Measurements from ENCODE around the gene CRYBA1.

DNA sequence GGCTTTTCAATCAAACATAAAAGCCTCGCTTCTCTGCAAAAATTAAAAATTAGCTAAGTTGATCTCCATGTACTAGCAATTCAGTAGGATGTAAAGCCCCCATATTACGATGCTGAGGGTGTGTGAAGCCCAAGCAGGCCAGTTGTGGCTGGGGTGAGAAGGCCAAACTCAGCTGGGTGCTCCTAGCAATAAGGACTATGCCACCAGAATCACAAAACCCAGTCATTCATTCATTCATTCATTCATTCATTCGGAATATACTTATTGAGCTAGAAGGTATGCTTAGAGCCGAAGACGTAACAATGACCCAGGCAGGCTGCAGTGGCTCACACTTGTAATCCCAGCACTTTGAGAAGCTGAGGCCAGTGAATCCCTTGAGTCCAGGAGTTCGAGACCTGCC lies 3.9 kb upstream of the CRYBA1 start:
- TF ChIP-seq LEF1 (IDR thresholded peaks at IDR 0.05; ENCODE audit: borderline replicate concordance), result no peak
- TF ChIP-seq ELF4 (IDR thresholded peaks at IDR 0.05), result no peak
